AG20443 (cell line): ENCODE data around the gene P2RY6.

Experiments used
- DNase-seq: peaks from one replicate; pipeline ENCODE4 v3.0.0; 2012; ENCODE audit warnings: low spot score, mixed read lengths

P2RY6 gene

DNA sequence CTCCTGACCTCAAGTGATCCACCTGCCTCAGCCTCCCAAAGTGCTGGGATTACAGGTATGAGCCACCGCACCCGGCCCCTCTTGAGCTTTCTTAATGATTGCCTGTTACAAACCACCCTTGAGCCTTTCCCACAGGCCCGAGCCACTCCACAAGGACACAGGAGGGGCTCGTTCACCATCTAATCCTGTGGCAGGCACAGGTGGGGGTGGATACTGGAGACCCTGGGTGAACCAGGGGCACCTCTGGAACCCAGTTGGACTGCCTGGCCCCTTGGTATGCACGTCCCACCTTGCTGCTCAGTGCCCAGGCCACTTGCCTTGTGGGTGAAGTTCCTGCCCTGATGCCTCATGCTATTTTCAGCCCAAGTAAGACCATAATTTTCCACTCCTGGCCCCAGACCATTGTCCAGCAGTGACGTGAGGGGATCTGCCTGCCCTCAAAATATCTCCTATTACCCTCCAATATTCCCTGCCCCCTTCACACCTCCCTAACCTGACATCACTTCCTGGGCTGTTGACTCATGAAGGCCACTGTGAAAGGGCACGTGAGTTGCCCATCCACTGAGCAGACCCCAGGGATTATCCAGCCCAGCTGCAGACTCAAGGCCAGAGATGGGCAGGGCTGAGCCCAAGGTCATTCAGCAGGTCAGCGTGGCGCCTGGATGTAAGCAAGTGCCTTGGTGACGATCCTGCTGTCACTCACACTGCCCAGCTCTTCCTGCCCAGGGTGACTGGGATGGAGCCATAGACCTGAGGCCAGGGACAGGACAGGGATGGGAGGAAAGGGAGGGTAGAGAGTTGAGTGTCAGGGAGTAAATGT lies 34.5 kb upstream of the P2RY6 start:
- peak; percentile 37 for DNase-seq

DNA sequence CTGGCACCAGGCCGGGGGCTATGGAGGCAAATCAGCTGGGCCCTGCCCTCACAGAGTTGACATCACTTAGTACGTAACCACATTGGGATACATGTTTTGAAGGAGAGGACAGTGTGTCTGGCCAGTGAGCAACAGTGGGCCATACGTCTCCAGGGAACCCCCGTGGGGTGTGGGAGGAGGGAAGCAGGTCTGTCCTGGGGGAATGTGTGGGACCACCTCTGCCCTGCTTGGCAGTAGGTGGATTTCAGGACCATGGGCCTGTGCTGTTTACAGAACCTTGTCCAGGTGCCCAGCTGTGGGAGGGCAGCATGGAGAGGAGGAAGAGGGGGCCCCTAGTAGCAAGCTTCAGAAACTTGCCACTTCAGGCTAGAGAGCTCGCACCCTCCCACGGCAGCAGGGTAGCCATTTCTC lies 33.0 kb upstream of the P2RY6 start:
- no peak for DNase-seq

DNA sequence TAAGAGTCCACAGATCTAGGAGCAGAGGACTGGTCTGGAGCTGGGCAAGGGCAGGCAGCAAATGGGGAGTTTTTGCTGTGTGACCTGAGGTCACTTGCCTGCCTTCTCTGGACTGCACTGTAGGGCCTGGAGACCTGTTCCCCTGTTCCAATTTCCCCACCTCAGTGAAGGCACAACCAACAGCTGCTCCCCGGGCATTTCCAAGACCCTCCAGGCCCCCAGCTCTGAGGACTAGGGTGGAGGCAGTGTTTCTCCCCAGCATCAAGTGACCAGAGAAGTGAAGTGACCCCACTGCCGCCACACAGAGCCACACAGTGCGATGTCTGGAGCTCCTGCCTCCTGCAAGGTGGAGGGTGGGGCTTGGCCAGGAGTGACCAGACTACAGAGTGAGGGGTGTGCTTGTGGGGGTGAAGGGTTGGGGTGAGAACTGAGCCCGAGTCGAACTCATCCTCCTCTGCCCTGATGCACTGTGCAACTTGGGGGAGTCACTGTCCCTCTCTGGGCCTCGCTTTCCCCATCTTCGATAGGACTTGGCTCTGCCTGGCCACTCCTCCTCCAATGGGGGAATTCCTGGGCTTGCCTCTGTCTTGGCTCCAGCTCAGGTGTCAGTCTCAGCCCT lies 32.5 kb upstream of the P2RY6 start:
- DNase-seq: no peak

DNA sequence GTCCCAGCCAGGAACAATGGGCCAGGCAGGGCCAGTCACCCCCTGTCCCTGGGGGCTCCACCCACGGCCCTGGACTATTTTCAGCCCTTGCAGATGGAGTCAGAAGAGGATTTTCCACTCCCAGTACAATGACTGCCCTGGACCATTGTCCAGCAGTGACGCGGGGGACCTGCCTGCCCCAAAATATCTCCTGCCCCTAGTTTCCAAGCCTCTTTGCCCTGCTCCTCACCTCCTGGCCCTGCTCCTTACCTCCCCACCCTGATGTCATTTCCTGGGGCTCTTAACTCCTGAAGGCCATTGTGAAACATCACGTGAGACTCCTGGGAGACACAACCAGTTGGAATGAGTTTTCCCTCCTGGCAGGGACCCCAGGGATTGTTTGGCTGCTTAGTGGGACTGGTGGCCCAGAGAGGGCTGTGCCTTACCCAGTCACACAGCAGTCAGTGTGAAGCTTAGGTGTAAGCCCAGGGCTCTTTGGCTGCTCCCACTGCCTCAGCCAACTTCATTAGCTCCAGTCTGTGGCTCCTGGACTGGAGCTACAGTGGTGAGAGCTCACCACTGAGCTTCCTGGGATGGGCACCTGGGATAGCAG lies 31.9 kb upstream of the P2RY6 start:
- DNase-seq: peak; percentile 63

DNA sequence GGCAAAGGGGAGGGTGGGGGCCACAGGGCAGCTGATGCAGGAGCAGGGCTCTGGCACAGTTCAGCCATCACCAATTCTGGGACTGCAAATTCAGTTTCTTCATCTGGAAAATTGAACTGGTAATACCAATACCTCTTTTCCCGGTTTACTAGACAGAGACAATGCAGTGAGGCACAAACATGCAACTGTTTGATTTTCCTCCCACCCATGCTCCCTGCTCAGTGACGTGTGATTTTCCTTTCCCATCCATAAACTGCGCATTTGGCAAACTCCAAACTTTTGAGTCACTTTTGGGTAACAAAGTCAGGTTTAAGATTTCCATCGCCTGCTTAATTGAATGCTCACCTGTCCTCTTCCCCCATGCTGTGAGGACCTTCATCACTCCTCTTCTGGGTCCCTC lies 30.8 kb upstream of the P2RY6 start:
- DNase-seq: no peak

DNA sequence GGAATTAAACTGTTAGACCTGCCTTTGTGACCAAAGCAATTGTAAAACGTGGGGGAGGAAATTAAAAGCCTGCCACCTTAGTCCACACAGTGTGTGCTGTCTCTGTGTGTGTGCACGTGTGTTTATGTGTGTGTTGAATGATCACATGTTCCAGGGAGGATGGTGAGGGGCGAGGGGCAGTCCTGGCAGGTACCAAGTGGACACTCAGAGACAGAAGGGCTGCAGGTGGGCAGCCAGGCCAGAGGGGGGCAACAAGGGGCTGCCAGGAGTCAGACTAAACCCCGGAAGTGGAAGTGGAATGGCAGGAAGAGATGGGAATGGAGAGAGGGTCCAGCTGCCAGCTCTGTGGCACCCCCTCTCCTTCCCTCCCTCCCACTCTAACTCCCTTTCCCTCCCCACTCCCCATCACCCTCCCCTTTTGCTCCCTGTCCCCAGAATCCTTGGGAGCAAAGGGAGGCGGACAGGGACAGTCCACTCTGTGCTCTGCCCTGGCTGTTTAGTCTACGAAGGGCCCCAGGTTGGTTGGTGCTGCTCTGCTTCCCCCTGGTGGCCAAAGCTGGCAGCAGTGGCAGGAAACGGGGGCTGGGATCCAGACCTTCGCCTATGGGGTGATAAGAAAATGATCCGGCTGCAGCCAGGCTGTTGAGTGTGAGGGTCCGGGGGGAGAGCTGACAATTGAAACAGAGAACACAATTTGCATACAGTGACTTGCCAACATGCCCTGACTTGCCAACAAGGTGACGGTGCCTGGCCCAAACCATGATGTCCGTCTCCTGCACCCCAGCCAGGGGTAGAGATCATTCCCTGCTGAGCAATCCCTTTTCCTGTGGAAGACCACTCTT lies 29.7 kb upstream of the P2RY6 start:
- peak; percentile 90 for DNase-seq

DNA sequence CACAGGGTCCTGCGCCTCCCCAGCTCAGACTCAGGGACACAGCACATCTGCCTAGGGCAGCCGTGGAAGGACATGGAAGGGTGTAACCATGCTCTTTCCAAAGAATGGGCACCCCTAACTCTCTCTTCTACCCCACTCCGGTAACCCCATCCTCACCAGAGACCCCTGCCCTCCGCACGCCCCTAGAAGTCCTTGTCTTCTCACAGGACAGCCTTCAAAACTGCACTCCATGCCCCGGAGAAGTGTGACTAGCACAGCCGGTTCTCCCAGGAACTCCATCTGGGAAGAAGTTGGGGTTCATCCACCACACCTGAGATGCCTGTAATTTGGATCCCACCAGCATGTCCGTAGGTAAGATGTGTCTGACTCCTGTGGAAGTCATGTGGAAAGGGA lies 29.0 kb upstream of the P2RY6 start:
- no peak for DNase-seq

DNA sequence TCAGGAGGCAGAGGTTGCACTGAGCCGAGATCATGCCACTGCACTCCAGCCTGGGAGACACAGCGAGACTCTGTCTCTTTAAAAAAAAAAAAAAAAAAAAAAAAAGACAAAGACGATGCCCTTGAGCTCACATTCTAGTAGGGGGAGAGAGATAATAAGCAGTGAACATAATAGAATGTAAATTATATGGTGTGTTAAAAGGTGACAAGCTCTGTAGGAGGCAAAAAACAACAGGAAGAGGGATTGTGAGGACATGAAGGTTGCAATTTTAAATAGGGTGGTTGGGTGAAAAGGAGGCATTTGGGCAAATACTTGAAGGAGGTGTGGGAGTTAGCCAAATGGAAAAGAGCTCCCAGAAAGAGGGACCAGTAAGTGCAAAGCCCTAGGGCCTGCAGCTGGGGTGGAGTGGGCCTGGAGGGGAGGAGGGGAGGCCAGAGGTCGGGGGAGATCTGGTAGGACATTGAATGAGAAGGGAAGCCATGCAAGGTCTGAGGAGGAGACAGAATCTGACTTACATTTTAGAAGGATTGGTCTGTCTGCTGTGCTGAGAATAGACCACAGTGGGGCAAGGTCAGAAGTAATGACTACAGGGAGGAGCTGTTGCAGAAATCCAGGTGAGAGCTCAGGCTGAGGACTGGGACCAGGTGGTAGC lies 27.4 kb upstream of the P2RY6 start:
- no peak for DNase-seq

DNA sequence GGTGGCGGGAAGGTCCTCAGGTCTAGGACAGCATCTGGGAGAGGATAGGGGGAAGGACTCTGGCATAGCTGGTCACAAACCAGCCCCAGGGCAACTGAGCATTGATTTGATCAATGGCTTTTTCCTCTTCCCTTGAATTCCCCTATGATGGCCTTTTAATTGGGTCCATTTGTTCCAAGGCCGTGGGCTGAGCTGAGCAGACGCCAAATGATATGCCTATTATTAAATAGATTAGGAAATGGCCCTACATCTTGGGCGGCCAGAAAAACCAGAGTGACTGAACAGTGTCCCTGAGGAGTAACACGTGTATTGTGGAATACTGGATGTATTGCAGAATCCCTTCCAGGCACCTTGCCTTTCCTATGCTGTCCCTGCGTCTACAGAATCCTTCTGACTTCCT lies 26.7 kb upstream of the P2RY6 start:
- DNase-seq: no peak

DNA sequence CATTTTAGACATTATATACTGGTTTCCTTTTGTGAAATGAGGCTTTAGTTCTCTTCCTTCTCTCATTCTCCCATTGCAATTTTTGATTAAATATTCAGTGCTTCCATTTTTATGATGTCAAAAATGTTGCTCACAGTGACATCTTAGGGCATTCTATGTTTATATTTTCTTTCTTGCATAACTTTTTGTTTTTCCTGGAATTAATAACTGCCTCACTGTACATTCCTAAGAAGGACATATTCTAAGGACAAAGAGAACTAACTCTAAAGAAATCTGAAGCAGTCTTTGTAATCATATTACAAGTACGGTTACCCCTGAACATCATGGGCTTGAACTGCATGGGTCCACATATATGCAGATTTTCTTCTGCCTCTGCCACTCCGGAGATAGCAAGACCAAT lies 25.8 kb upstream of the P2RY6 start:
- DNase-seq: no peak

DNA sequence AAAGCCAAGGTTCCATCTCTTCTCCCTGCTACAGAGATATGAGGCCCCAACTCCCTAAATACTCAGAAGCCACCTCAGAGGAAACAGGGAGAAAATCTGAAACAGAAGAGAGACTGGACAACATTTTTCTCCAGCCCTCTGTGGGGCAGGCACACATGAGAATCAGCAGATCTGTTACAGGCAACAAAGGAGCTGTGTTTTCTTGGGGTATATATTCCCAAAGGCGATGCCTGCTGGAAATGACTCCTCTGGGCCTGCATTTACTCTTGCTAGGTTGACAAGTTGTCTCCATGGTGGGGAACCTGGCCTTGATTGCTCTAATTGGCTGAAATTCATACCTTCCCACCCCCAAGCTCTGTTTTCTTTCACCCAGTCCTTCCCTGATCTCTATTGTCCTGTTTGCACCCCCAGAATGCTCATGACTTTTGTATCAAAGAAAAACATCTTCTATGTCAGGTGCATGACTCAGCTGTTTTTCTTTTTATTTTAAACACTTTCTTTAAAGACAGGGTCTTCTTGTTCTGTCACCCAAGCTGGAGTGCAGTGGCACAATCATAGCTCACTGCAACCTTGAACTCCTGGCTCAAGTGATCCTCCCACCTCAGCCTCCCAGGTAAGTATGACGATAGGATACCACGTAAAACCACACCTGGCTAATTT lies 23.5 kb upstream of the P2RY6 start:
- no peak for DNase-seq

DNA sequence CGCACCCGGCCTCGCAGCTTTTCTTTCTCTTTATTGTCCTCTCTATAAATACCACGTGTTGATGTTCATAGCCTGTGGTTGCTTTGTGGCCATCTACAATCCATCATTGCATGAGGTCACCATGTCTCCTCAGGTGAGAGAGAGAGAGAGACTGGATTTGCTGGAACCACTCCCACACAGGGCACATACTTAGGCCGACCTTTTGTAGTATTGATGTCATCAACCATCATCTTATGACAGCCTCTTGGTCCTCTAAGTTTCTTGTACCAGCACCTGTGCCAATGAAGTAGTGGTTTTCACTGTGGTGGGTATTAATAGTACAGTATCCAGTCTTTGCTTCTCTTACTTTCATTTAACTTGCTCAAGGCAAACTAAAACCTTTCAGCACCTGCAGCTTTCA lies 22.8 kb upstream of the P2RY6 start:
- no peak for DNase-seq

DNA sequence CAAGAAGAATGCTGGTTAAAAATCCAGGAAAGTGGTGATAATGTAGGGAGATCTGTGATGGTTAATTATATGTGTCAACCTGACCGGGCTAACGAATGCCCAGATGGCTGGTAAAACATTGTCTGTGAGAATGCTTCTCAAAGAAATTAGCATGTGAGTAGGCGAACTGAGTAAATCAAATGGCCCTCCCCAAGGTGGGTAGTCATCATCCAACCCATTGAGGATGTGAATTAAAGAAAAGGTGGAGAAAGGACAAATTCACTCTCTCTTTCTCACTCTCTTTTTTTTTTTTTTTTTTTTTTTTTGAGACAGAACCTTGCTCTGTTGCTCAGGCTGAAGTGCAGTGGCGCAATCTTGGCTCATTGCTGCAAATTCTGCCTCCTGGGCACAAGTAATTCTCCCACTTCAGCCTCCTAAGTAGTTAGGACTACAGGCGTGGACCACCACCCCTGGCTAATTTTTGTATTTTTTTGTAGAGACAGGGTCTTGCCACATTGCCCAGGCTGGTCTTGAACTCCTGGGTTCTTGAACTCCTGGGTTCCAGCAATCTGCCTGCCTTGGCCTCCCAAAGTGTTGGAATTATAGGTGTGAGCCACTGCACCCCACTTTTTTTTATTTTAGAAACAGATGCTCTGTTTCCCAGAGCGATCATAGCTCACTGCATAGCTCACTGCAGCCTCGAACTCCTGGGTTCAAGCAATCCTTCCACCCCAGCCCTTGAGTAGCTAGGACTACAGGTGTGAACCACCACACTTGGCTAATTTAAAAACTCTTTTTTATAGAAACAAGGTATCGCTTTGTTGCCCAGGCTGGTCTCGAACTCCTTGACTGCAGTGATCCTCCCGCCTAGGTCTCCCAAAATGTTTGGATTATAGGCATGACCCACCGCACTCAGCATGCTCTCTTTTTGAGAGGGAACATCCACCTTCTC lies 22.0 kb upstream of the P2RY6 start:
- DNase-seq: no peak

DNA sequence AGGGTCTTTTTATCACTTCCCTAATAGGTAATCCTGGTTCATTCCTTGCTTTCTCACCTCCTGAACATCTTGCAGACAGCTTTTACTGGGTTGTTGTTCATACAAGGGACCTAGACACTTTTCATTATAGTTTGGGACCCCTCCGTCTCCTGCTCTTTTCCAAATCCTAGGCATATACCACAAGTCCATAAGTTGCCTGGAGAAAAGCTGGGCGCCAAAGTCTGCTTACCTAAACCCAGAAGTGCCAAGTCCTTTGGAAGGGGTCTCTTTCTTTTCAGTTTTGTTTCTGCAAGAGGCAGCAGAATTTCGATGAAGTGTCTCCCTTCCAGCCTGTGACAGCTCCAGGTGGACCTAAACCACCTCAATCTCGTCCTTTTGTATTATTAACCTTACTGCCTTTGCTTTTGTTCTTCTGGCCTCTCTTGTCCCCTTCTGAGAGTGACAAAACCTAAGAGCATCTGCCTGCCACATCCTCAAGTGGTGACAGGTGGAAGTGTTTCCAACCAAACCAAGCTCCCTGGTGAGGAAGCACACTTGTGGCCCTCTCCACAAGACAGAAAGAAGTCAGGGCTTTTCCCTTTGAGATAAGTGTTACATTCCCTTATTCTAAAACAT lies 19.5 kb upstream of the P2RY6 start:
- no peak for DNase-seq

DNA sequence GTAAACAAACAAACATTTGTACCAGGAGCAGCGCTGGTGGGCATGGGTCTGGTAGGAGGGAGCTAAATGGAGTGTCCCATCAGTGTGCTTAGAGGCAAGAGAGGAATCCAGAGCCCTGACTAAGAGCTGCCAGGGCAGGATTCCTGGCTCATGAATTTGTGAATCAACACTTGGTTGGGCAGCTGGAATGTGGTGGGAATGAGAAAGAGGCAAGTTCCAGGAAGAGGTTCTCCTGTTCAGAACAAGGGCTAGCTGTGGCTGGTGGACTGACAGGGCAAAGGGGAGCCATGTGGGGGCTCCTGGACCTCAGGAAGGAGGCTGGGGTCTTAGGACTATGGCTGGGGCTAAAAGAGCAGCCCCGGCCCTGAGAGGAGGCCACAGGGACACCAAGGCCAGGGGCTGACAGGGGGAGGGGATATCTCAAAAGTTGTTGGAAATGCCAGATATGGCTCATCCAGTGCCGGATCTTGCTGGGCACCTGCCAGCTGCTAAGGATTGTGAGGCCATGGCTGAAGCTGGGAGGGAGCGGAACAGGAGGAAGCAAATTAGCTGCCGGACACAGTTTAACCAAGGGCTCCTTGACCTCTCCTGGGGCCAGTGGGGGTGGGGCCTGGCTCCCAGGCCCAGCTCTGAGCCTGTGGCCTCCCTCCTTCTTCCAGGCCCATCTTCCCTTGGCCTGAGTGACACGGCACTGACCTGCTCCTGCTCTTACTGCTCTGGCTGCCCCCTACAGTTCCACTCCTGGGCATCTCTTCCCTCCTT lies 14.6 kb upstream of the P2RY6 start:
- peak; percentile 90 for DNase-seq

DNA sequence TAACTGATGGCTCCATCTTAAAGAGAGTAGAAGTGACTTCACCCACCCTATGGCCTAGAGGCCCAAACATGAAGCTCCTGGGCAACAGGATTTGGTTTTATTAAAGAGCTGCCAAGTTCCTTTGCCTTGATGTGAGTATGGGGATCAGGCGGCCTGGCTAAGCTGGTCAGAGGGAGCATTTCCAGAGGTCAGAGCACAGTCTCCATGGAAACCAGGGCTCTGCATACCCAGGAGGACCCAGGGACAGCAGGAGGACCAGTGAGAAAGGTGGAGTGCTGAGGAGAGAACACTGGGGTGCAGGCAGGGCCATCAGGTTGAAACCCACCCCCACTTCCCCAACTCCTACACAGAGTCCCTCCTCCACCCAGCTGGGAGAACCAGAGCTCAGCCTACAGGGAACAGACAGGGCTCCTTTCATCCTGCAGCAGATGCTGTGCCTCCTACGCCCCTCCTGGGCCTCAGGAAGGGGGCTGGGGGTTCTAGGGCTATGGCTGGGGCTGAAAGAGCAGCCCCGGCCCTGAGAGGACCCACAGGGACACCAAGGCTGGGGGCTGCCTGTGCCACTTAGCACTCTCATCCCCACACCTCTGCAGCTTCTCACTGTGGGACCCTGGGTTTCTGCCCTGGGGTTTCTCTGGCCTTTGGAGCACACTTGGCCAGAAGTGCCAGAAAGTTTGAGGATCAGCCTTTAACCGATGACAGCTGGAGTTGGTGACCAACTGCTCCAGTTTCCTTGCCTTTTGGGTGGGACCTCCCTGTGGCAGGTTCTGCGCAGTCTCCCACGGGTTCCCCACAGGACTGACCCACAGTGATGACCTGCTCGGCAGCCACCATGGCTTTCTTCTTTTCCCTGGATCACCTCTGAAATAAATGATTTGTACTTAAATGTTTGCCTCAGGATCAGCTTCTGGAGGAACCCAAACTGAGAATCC lies 13.8 kb upstream of the P2RY6 start:
- DNase-seq: no peak

DNA sequence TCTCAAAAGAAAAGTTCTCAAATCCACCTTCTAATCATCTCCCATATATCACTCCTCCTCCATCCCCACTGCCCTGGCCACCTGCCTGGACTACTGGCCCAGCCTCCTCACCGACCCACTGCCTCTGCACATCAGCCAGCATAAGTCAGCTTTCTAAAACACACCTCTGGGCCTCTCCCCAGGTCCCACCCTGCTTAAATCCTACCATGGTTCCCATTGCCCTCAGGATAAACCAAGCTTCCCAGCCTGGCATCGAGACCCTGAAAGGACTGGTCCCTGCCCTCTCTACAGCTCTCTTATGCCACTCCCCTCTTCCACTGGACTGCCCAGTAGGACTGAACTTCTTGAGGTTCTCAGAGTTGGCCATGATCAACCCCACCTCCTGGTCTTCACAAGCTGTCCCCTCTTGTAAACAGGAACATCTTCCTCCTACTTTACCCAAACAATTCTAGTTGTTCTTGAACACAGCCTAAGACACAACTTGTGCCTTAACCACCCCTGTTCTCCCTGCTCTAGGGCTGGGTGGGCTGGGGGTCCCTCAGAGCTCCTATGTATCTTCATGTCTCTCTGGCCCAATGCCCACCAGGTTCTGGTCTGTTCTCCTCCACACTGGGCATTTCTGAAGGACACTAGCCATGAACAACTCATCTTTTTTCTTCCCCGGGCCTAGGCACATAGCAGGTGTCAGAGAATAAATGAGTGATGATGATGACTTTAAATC lies 12.6 kb upstream of the P2RY6 start:
- DNase-seq: no peak

DNA sequence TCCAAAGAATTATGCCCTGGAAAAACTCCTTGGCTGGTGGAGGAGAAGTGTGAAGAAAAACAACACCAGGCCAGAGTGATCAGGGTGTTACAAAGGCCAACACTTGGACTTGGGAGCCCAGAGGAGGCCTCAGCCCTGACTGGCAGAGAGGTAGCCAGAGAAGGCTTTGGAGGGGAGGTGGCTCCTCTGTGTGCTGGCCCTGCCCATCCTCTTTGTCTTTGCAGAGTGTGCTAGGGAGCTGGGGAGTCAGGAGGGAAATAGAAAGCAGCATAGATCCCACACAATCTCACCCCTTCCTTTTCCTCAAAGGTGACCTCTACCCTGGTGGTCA lies 12.0 kb upstream of the P2RY6 start:
- no peak for DNase-seq
